ENCODE measurements around the gene ATL3.
"Not testable (repeated sequence)": the region's sequence is repeated elsewhere in the genome, so short reads cannot be mapped to it uniquely, and the experiment has no call there.

Gene ATL3

GRCh38 chr11:63671322-63672155 lies at the start of gene ATL3:
TSS of gene ATL3 (minus strand) at chr11:63671376. CDS start at chr11:63671335, 41 bp downstream.
- peak; percentile 86 to 89 for DNase-seq (ENCODE audit: low read depth in 2 of 2)

DNA sequence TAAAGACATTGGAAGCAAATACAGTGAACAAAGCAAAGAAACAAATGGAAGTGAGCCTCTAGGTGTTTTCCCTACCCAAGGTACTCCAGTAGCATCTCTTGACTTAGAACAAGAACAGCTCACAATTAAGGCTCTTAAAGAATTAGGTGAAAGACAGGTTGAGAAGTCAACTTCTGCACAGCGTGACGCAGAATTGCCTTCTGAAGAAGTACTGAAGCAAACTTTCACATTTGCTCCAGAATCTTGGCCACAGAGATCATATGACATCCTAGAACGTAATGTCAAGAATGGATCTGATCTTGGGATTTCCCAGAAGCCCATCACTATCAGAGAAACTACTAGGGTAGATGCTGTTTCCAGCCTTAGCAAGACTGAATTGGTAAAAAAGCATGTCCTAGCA lies 49.4 kb upstream of the ATL3 start:
- DNase-seq (ENCODE audit: low read depth in 2 of 2) = no peak

GRCh38 chr11:63719987-63720386 lies 48.8 kb upstream of the ATL3 start:
- DNase-seq (ENCODE audit: low read depth in 2 of 2) = no peak

DNA sequence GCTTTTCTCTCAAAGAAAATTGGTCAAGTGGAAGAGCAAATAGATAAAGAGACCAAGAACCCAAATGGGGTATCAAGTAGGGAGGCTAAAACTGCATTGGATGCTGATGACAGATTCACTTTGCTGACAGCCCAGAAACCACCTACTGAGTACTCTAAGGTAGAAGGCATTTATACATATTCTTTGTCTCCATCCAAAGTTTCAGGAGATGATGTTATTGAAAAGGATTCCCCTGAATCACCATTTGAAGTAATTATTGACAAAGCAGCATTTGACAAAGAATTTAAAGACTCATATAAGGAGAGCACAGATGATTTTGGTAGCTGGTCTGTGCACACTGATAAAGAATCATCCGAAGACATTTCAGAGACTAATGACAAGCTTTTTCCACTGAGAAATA lies 47.8 kb upstream of the ATL3 start:
- DNase-seq (ENCODE audit: low read depth in 2 of 2) = no peak

DNA sequence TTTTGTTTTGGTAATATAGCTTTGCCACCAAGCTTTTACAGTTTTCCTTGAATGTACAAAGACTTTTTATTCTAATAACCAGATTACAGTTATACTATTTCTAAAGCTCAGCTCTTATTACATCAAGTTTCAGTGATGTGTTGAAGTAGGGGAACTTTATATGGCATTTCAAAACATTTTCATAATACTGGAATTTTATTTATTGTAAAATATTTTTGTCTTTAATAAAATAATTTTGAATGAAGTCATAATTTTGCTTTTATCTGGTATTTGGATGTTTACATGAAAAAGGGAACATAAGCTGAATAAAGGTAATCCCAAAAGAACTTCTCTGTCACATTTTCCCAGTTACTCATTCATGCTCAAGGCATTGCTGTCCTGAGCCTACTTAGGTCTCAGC lies 44.9 kb upstream of the ATL3 start:
- DNase-seq (ENCODE audit: low read depth in 2 of 2) = no peak

- no peak for DNase-seq (ENCODE audit: low read depth in 2 of 2)
Observed at GRCh38 chr11:63713766-63714165, 42.6 kb upstream of the ATL3 start.

DNA sequence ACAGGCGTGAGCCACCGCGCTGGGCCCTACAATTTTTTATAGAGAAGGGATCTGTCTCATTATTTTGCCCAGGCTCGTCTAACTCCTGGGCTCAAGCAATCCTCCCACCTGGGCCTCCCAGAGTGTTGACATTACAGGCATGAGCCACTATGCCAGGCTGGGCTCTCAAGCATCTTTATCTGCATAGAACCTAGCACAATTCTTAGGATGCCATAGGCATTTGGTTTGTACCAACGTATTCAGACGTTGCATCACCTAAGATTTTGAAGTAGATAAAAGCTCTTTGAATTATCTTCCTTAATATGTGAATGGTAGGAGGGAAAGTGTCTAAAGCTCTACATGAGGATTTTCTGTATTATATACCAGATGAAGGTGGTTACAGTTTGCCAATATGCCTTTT lies 40.7 kb upstream of the ATL3 start:
- DNase-seq (ENCODE audit: low read depth in 2 of 2) = no peak

- DNase-seq (ENCODE audit: low read depth in 2 of 2) = no peak
Observed at GRCh38 chr11:63710476-63711217, 39.5 kb upstream of the ATL3 start.

GRCh38 chr11:63709336-63709884 lies 38.2 kb upstream of the ATL3 start:
- DNase-seq (ENCODE audit: low read depth in 2 of 2) = no peak

- DNase-seq (ENCODE audit: low read depth in 2 of 2) = no peak
Observed at GRCh38 chr11:63708764-63709163, 37.6 kb upstream of the ATL3 start.

DNA sequence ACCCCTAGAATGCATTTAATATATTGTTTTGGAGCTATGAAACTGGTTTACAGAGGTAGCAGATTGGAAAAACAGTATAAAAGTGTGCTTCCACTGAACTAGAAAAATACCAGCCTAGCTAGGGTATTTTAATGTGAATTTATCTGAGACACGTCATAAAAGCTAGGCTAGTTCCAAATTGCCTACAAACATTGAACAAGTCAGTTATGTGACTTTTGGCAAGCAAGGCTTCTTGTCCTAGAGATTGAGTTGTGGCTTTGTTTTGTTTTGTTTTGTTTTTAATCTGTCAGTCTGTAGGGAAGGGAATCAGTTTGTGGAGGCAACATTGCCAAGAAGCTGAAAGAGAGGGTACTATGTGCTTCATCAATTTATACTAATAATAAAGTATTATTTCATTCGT lies 34.4 kb upstream of the ATL3 start:
- no peak for DNase-seq (ENCODE audit: low read depth in 2 of 2)

- no peak for DNase-seq (ENCODE audit: low read depth in 2 of 2)
Observed at GRCh38 chr11:63699896-63700295, 28.7 kb upstream of the ATL3 start.

DNA sequence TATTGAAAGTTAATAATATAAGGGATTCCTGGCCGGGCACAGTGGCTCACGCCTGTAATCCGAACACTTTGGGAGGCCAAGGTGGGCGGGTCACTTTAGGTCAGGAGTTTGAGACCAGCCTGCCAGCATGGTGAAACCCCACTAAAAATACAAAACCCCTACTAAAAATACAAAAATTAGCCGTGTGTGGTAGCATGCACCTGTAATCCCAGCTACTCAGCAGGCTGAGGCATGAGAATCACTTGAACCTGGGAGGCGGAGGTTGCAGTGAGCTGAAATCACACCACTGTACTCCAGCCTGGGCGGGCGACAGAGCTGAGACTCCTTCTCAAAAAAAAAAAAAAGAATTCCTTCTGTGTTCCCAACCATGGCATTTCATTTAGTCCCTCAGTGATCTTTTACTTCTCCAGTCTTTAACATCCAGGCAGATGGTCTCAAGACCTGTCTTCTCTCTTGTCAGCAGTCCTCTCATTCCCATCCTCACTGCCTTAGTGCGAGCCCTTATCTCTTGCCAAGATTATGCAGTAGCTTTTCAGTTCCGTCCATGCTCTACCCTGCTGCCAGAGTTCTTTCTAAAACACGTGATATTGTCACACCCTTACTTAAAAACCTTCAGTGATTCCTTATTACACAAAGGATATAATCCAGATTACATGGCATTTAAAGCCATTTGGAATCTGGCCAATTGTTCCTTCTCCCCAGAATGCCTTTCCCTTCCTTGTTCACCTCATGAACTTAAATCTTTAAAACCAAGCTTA lies 28.0 kb upstream of the ATL3 start:
- no peak for DNase-seq (ENCODE audit: low read depth in 2 of 2)

- no peak for DNase-seq (ENCODE audit: low read depth in 2 of 2)
Observed at GRCh38 chr11:63694596-63694995, 23.4 kb upstream of the ATL3 start.

DNA sequence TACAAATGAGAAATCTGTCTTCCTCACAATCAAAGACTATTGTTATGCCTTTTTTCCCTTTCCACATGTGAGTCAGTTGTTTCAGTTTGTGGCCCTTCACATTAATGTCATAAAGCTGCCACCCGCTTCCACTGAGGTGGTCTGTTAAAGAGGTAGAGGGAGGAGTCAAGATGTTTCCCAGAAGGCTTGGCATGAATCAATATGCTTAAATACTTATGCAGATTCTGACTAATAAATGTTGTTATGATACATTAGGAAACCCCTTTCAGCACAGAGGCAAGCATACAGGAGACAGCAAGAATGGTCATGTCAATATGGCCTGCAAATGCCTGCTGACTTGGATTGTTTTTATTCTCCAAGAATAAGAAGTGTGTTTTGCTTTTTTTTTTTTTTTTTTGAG lies 16.7 kb upstream of the ATL3 start:
- no peak for DNase-seq (ENCODE audit: low read depth in 2 of 2)

DNA sequence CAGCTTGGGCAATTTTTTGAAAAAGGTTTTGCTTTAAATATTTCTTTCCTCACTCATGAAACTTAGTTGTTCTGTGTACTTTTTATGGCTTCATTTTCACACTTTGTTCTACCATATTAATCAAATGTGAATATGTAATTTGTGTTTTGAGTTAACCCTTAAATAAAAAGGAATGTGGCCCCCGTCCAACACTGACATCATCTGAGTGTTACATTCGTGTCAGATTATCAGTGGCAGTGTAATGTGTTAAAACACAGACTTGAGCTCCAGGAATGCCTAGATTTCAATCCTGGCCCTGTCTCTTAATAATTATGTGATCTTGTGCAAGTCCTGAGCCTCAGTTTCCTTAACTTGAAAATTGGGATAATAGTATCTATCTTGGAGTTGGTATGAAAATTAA lies 15.8 kb upstream of the ATL3 start:
- no peak for DNase-seq (ENCODE audit: low read depth in 2 of 2)

GRCh38 chr11:63685158-63685721 lies 14.1 kb upstream of the ATL3 start:
- DNase-seq (ENCODE audit: low read depth in 2 of 2) = not testable (repeated sequence)

GRCh38 chr11:63683133-63683991 lies 12.2 kb upstream of the ATL3 start:
- no peak for DNase-seq (ENCODE audit: low read depth in 2 of 2)

- DNase-seq (ENCODE audit: low read depth in 2 of 2) = no peak
Observed at GRCh38 chr11:63682066-63683021, 11.2 kb upstream of the ATL3 start.

All from stimulated activated CD8-positive, alpha-beta memory T cell treated with anti-CD3 and anti-CD28 coated beads, Interleukin-15, amount 100 ng/mL, for 48 hours (primary cell).